ENCODE results near the gene AP4M1. TPM values are rescaled to one million over a fixed set of nuclear protein-coding genes. Genes with fewer than 3 reads are reported as not detected.

The AP4M1 gene
- total and polyA plus RNA-seq, 9 of the 15 experiments (the other 6 are each of a cell fraction or from before 2014, with no cell fraction given): 1.3 to 30.9 (median 14.1) TPM

- TF ChIP-seq NR4A1 (CRISPR knock-in tag; IDR thresholded peaks at IDR 0.05) (peak; percentile 69; the same call in 1 of the 2 replicates), NR4A1 (tag; IDR thresholded peaks at IDR 0.05) (no peak), RBM15 (IDR thresholded peaks at IDR 0.05; ENCODE audit: insufficient read depth, low read length) (0 out of 2 replicates have a peak, but pooled peaks have one; percentile 54), ZNF212 (CRISPR knock-in tag; IDR thresholded peaks at IDR 0.05) (no peak), CBX1 (IDR thresholded peaks at IDR 0.05; ENCODE audit: low read depth) (peak; percentile 21; the same call in 1 of the 2 replicates), ZNF644 (tag; IDR thresholded peaks at IDR 0.05; ENCODE audit: low read depth) (no peak), NFXL1 (CRISPR knock-in tag; IDR thresholded peaks at IDR 0.05) (no peak), ID3 (CRISPR knock-in tag; IDR thresholded peaks at IDR 0.05) (no peak), ID3 (tag; IDR thresholded peaks at IDR 0.05) (0 out of 2 replicates have a peak, but pooled peaks have one; percentile 24), BACH1 (tag; IDR thresholded peaks at IDR 0.05) (no peak), ARHGAP35 (IDR thresholded peaks at IDR 0.05; ENCODE audit: partially characterized antibody) (no peak), MYBL2 (IDR thresholded peaks at IDR 0.05; ENCODE audit: low read depth) (no peak), MYBL2 (CRISPR knock-in tag; IDR thresholded peaks at IDR 0.05; ENCODE audit: borderline replicate concordance) (no peak), FOXJ2 (tag; IDR thresholded peaks at IDR 0.05) (peak; percentile 98), ZC3H4 (CRISPR knock-in tag; IDR thresholded peaks at IDR 0.05; ENCODE audit: borderline replicate concordance) (no peak), ZNF76 (CRISPR knock-in tag; IDR thresholded peaks at IDR 0.05; ENCODE audit: borderline replicate concordance) (no peak), RAD21 (CRISPR knock-in tag; conservative IDR thresholded peaks at IDR 0.05 in 1 of 2, IDR thresholded peaks at IDR 0.05 in 1 of 2) (0 out of 4 replicates have a peak, but pooled peaks of 1 of the 2 experiments have one; percentile 9), ZNF592 (IDR thresholded peaks at IDR 0.05) (0 out of 2 replicates have a peak, but pooled peaks have one; percentile 13)
- TF ChIP-seq, protein P1, sequence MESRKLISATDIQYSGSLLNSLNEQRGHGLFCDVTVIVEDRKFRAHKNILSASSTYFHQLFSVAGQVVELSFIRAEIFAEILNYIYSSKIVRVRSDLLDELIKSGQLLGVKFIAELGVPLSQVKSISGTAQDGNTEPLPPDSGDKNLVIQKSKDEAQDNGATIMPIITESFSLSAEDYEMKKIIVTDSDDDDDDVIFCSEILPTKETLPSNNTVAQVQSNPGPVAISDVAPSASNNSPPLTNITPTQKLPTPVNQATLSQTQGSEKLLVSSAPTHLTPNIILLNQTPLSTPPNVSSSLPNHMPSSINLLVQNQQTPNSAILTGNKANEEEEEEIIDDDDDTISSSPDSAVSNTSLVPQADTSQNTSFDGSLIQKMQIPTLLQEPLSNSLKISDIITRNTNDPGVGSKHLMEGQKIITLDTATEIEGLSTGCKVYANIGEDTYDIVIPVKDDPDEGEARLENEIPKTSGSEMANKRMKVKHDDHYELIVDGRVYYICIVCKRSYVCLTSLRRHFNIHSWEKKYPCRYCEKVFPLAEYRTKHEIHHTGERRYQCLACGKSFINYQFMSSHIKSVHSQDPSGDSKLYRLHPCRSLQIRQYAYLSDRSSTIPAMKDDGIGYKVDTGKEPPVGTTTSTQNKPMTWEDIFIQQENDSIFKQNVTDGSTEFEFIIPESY (CRISPR knock-in tag; IDR thresholded peaks at IDR 0.05): no peak
These were observed 925 bp upstream of the AP4M1 start (continued) for GRCh38 chr7:100100420-100101015.

Measured in K562 (cell line).